HG03139 (cell line): Measurements from ENCODE around the gene SPIN1.

Experiments
- ATAC-seq: cut with Tn5 transposase; IDR thresholded peaks from one replicate; pipeline ENCODE4 v1.9.1; 2021; ENCODE audit not compliant: unreplicated experiment

SPIN1 gene

GRCh38 chr9:88433583-88434255, 45.5 kb downstream of the SPIN1 start:
- no peak for ATAC-seq

GRCh38 chr9:88435336-88435735, 47.1 kb downstream of the SPIN1 start:
- ATAC-seq = no peak

GRCh38 chr9:88436379-88436778, 48.1 kb downstream of the SPIN1 start:
- no peak for ATAC-seq

GRCh38 chr9:88437210-88438146, 49.2 kb downstream of the SPIN1 start:
- no peak for ATAC-seq

DNA sequence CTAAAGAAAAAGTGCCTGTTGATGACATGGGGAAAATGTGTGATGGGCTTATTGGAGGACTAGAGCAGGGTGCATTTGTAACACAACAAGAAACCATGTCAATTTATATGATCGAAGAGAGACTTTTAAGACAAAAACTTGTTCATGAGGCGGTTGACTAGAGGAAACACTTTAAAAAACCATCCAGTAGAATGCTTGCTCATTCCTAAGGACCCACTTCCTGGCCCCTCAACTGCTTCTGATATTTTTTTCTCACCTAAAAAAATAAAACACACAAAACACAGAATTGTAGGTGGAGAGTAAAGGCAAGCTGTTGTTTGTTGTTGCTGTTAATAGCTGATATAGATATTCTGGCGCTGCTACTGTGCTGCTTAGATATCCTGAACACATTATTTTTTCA, 50.6 kb downstream of the SPIN1 start:
- ATAC-seq = no peak

- no peak for ATAC-seq
Measured at GRCh38 chr9:88441301-88442007, 53.2 kb downstream of the SPIN1 start.

- no peak for ATAC-seq
Measured at GRCh38 chr9:88443480-88444113, 55.4 kb downstream of the SPIN1 start.

- ATAC-seq = no peak
Measured at GRCh38 chr9:88446728-88447127, 58.5 kb downstream of the SPIN1 start.

DNA sequence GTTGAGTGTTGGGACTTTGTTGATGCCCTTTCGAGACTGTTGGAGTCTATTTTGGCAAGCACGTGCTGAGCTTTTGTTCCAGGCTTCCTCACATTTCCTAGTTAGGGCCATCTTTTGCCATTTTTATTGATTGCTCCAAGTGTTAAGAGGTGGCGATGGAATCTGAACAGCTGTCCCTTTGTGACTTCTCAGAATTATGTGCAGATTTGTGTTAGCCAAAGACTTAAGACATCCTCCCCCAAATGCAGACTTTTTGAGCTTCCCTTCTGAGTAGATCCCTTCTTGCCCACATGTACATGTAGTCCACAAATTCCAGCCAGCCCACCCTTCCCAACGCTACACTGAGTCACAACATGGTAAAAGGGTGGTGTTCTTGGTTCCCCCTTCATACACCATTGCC, 59.2 kb downstream of the SPIN1 start:
- no peak for ATAC-seq

DNA sequence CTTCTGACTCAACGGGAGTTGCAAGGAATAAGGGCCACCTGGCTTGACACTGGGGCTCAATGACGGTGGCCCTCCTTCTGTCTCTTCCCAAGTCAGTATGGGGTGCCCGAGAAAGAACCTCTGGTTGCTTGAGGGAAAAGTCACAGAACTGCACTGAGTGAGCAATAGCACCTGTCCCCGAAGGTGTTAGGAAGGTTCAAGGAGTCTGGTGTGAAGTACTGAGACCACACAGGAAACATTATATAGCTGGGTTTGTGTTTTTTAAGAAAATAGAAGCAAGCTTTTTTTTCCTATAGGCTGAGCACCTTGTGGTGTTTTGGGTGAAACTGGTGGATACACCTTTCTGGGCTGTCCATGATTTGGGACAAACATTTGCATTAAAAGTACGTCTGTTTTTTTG, 62.9 kb downstream of the SPIN1 start:
- ATAC-seq = no peak

- ATAC-seq = no peak
Measured at GRCh38 chr9:88458716-88459465, 70.6 kb downstream of the SPIN1 start.

- no peak for ATAC-seq
Measured at GRCh38 chr9:88460587-88461332, 72.5 kb downstream of the SPIN1 start.

GRCh38 chr9:88462191-88462590, 73.9 kb downstream of the SPIN1 start:
- ATAC-seq = no peak

DNA sequence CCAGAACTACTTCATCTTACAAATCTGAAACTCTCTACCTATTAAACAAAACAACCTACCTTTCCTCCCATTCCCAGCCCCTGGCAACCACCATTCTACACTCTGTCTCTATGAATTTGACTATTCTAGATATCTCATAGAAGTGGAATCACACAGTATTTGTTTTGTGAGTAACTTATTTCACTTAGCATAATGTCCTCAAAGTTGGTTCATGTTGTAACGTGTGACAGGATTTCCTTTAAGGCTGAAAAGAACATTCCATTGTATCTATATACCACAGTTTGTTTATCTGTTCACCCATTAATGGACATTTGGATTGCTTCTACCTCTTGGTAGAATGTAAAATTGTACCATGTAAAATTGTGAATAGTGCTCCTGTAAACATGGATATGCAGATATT, 76.6 kb downstream of the SPIN1 start:
- ATAC-seq = no peak

- ATAC-seq = no peak
Measured at GRCh38 chr9:88468226-88468625, 80.0 kb downstream of the SPIN1 start.

- ATAC-seq = no peak
Measured at GRCh38 chr9:88476491-88477271, 88.4 kb downstream of the SPIN1 start.

DNA sequence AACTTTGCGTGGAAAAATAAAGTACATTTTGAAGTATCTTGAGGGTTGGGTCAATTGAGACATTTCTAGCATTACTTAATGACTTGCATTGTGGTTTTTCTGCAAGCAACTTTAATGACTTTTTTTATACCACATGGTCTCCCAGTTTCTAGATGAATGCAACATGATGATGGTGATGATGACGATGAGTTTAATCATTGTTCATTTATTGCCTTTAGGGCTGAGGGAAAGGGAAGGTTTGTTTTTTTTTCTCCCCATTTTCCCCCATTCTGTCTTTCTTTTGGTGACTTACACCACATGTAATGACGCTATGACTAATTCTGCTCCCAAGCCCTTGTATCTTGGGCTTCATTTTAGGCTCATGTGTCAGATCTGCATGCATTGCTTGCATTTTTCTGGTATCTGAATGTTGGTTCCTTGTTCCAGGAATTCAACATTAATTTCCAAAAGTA, 89.1 kb downstream of the SPIN1 start:
- no peak for ATAC-seq

- ATAC-seq = no peak
Measured at GRCh38 chr9:88478246-88478645, 90.0 kb downstream of the SPIN1 start.

GRCh38 chr9:88481933-88482332, 93.7 kb downstream of the SPIN1 start:
- ATAC-seq = no peak
